Measurements from ENCODE around the gene TMEM98.

Gene TMEM98

GRCh38 chr17:32943206-32943605, 15.3 kb downstream of the TMEM98 start:
- TF ChIP-seq YY1 (IDR thresholded peaks at IDR 0.05; ENCODE audit: low read depth): no peak
- TF ChIP-seq MAX (IDR thresholded peaks at IDR 0.05): no peak
- TF ChIP-seq NFIC (IDR thresholded peaks at IDR 0.05): no peak
- TF ChIP-seq FOXM1 (IDR thresholded peaks at IDR 0.05; ENCODE audit: borderline replicate concordance, low read depth): no peak

DNA sequence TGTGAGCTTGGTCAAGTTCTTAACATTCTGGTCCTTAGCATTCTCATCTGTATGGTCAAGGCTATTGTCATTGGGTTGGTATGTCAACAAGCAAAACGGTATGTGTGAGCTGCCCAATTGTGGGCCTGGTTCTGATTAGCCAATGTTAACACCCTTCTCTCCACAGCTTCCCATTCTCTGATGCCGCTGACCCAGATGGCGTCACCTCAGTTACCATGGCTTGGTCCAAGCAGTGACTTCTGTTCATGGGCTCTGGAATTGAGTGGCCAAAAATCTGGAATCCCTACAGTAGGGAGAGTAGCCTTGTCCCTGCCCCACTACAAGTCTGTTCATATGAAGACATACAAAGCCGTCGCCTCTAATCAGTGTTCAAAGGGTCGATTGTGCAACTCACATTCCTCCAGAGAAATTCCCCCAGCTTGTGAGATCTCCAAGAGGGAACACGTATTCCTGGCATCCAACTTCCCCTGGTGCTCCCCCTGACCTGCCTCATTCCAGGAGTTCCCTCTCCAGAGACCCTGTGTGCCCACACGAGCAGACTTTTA, 15.8 kb downstream of the TMEM98 start:
- TF ChIP-seq RAD21 (IDR thresholded peaks at IDR 0.05; ENCODE audit: low read depth) (no peak), NFIC (IDR thresholded peaks at IDR 0.05) (no peak), TAF1 (IDR thresholded peaks at IDR 0.05; ENCODE audit: low read depth) (no peak), REST (IDR thresholded peaks at IDR 0.05; ENCODE audit: low read depth) (no peak), TCF12 (IDR thresholded peaks at IDR 0.05; ENCODE audit: low read depth) (no peak), EP300 (IDR thresholded peaks at IDR 0.05; ENCODE audit: borderline replicate concordance) (no peak)

DNA sequence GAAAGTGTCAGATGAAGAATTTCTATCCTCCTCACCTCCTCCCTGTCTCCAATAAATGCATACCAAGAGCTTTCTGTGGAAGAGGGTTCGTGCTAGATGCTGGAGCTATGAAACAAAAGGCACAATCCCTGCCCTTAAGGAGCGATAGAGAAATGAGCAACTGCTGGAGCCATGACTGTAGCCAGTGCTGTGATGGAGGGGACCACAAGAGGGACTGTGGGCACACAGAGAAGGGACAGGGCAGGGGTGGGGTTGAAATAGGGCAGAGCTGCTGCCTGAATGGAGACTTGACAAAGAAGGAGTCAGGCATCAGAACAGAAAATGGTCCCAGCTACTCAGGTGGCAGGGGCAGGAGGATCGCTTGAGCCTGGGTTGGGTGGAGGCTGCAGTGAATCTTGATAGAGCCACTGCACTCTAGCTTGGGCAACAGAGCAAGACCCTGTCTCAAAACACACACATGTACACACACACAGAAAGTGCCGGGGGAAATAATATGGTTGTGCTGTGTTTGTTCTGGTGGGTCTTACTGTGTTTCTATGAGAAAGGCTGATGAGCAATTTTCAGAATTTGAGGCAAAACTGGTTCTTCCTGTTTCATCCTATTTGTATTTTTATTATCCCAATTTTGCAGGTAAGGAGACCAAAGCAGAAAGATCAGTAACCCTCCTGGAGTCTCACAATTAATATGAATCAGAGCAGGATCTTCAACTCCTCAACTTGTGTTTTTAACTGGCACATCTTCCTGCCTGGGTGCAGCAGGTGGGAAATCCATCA, 16.5 kb downstream of the TMEM98 start:
- TF ChIP-seq MAX (IDR thresholded peaks at IDR 0.05) (no peak), TEAD4 (IDR thresholded peaks at IDR 0.05) (no peak), REST (IDR thresholded peaks at IDR 0.05; ENCODE audit: low read depth) (no peak), EP300 (IDR thresholded peaks at IDR 0.05; ENCODE audit: borderline replicate concordance) (no peak), TCF12 (IDR thresholded peaks at IDR 0.05; ENCODE audit: low read depth) (no peak), TAF1 (IDR thresholded peaks at IDR 0.05; ENCODE audit: low read depth) (no peak), ZBTB7A (IDR thresholded peaks at IDR 0.05; ENCODE audit: low read depth) (no peak), CREB1 (IDR thresholded peaks at IDR 0.05; ENCODE audit: low read depth) (no peak), EGR1 (IDR thresholded peaks at IDR 0.05) (no peak), CEBPB (IDR thresholded peaks at IDR 0.05) (no peak), NFIC (IDR thresholded peaks at IDR 0.05) (no peak), RAD21 (IDR thresholded peaks at IDR 0.05; ENCODE audit: low read depth) (no peak), YY1 (IDR thresholded peaks at IDR 0.05; ENCODE audit: low read depth) (no peak), FOXM1 (IDR thresholded peaks at IDR 0.05; ENCODE audit: borderline replicate concordance, low read depth) (no peak)
- TF ChIP-seq, protein P1, sequence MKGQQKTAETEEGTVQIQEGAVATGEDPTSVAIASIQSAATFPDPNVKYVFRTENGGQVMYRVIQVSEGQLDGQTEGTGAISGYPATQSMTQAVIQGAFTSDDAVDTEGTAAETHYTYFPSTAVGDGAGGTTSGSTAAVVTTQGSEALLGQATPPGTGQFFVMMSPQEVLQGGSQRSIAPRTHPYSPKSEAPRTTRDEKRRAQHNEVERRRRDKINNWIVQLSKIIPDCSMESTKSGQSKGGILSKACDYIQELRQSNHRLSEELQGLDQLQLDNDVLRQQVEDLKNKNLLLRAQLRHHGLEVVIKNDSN (IDR thresholded peaks at IDR 0.05): no peak

GRCh38 chr17:32946375-32947135, 18.6 kb downstream of the TMEM98 start:
- TF ChIP-seq CEBPB (IDR thresholded peaks at IDR 0.05): no peak
- TF ChIP-seq NFIC (IDR thresholded peaks at IDR 0.05): no peak
- TF ChIP-seq TAF1 (IDR thresholded peaks at IDR 0.05; ENCODE audit: low read depth): no peak
- TF ChIP-seq EP300 (IDR thresholded peaks at IDR 0.05; ENCODE audit: borderline replicate concordance): no peak
- no peak for TF ChIP-seq ZBTB7A (IDR thresholded peaks at IDR 0.05; ENCODE audit: low read depth)
- no peak for TF ChIP-seq TCF12 (IDR thresholded peaks at IDR 0.05; ENCODE audit: low read depth)
- TF ChIP-seq EGR1 (IDR thresholded peaks at IDR 0.05): no peak
- TF ChIP-seq TEAD4 (IDR thresholded peaks at IDR 0.05): no peak
- TF ChIP-seq, protein P1 (IDR thresholded peaks at IDR 0.05): no peak
- TF ChIP-seq REST (IDR thresholded peaks at IDR 0.05; ENCODE audit: low read depth): no peak
- no peak for TF ChIP-seq RAD21 (IDR thresholded peaks at IDR 0.05; ENCODE audit: low read depth)
- TF ChIP-seq FOXM1 (IDR thresholded peaks at IDR 0.05; ENCODE audit: borderline replicate concordance, low read depth): no peak
- no peak for TF ChIP-seq MAX (IDR thresholded peaks at IDR 0.05)
- TF ChIP-seq YY1 (IDR thresholded peaks at IDR 0.05; ENCODE audit: low read depth): no peak
